MCF 10A (cell line): ENCODE measurements around the gene GATA6. TPM values are rescaled to one million over a fixed set of nuclear protein-coding genes. Genes with fewer than 3 reads are reported as not detected.
"Not testable (repeated sequence)": the region's sequence is repeated elsewhere in the genome, so short reads cannot be mapped to it uniquely, and the experiment has no call there.

Experiments
- BruUV-seq: library from RNA; stranded (reverse); fragments of 400-500 nt; replicated peaks from 2 replicates; lab custom pipeline; 2021; lab: Mats Ljungman, UMichigan
- CTCF ChIA-PET: fragments of 300-600 bp; sonication (Branson Sonifier 250); formaldehyde crosslinking; extraction: SDS; loops from one replicate; lab custom pipeline; 2021; ENCODE audit warnings: antibody characterized with exemption, inconsistent platforms; lab: Yijun Ruan, JAX
- POLR2A ChIA-PET: fragments of 300-600, 350-650 bp; sonication (Branson Sonifier 250); formaldehyde crosslinking; extraction: SDS; loops from one replicate; lab custom pipeline; 2020; ENCODE audit warnings: antibody characterized with exemption, inconsistent platforms; lab: Yijun Ruan, JAX
- DNase-seq: peaks from one replicate; pipeline ENCODE4 v3.0.0-alpha.2; 2018; ENCODE audit not compliant: unreplicated experiment
- H3K27ac Mint-ChIP-seq: one replicate; pipeline ENCODE4 v1.8.0; 2022; ENCODE audit warnings: mild to moderate bottlenecking, low read depth, mixed read lengths; ENCODE audit not compliant: unreplicated experiment
- H3K27me3 Mint-ChIP-seq: one replicate; pipeline ENCODE4 v1.8.0; 2022; ENCODE audit warnings: mixed read lengths; ENCODE audit not compliant: insufficient read depth, unreplicated experiment
- H3K36me3 Mint-ChIP-seq: one replicate; pipeline ENCODE4 v1.8.0; 2022; ENCODE audit warnings: mild to moderate bottlenecking, moderate library complexity, mixed read lengths; ENCODE audit not compliant: insufficient read depth, unreplicated experiment
- H3K4me1 Mint-ChIP-seq: one replicate; pipeline ENCODE4 v1.8.0; 2022; ENCODE audit warnings: mixed read lengths; ENCODE audit not compliant: insufficient read depth, unreplicated experiment
- H3K4me3 Mint-ChIP-seq: one replicate; pipeline ENCODE4 v1.8.0; 2022; ENCODE audit warnings: mild to moderate bottlenecking, moderate library complexity, mixed read lengths; ENCODE audit not compliant: unreplicated experiment
- H3K9me3 Mint-ChIP-seq: one replicate; pipeline ENCODE4 v1.8.0; 2022; ENCODE audit warnings: mixed read lengths; ENCODE audit not compliant: unreplicated experiment
- CTCF ChIP-seq: fragments of 200-600 bp; IDR thresholded peaks from one replicate; pipeline ENCODE4 v1.8.0; 2022; ENCODE audit warnings: antibody characterized with exemption, mild to moderate bottlenecking; ENCODE audit not compliant: unreplicated experiment
- intact Hi-C: fragments of 100-400 bp; cut with micrococcal nuclease; formaldehyde crosslinking; loops from 2 replicates; pipeline ENCODE4 v1.14.1; 2022
- total RNA-seq: library from RNA; stranded (reverse); gene quantifications from 2 replicates; pipeline ENCODE4 v1.2.3, GENCODE V29; 2022

GATA6 gene
- total RNA-seq, 1 experiment from 2014 or later, result 6.7 TPM

DNA sequence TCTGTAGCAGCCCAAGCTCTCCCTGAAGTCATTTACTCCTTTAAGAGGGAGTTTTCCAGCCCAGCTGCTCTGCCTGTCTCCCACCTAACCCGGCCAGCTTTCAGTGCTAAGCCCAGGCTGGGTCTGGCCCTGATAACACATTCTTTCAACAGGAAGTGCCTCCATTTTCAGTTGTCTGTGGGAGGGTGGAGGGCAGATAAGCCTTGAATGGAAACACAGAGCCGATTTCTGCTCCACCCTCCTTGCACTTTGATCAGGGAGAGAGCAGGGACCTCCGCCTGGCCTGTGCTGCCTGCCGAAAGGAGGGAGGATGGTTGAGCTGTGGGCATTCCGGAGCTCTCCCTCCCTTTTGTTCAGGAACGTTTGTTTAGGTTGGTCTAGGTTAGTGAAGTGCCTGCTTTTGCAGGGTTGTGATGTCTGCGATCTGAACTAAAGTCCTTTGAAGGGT, 24.8 kb downstream of the GATA6 start:
- H3K27ac Mint-ChIP-seq, result no peak overlapping the region
- H3K36me3 Mint-ChIP-seq, result peaks cover 5% of the 10 kb centered on the region
- no peaks in the 10 kb centered on the region for H3K9me3 Mint-ChIP-seq
- ChIA-PET POLR2A (no interaction called here), CTCF (interaction anchor here (0.6 to 1.1 kb wide), 2 partner anchors 212 to 370 kb away, joined by 3 read pairs; no protein-coding TSS in a partner anchor)
- H3K4me3 Mint-ChIP-seq, result no peak overlapping the region
- no TSS peak for BruUV-seq
- no peaks in the 10 kb centered on the region for H3K4me1 Mint-ChIP-seq
- TF ChIP-seq CTCF, result no peak
- DNase-seq, result no peak
- H3K27me3 Mint-ChIP-seq, result no peaks in the 10 kb centered on the region
- intact Hi-C loops, result no loop called here

- H3K36me3 Mint-ChIP-seq, result peaks cover 5% of the 10 kb centered on the region
- H3K4me3 Mint-ChIP-seq, result no peak overlapping the region
- H3K27me3 Mint-ChIP-seq, result no peaks in the 10 kb centered on the region
- no peak for TF ChIP-seq CTCF
- no TSS peak for BruUV-seq
- intact Hi-C loops, result no loop called here
- ChIA-PET POLR2A (no interaction called here), CTCF (no interaction called here)
- no peak overlapping the region for H3K27ac Mint-ChIP-seq
- DNase-seq, result no peak
- no peaks in the 10 kb centered on the region for H3K4me1 Mint-ChIP-seq
- H3K9me3 Mint-ChIP-seq, result no peaks in the 10 kb centered on the region
These were observed 25.7 kb downstream of the GATA6 start for GRCh38 chr18:22195052-22195451.

DNA sequence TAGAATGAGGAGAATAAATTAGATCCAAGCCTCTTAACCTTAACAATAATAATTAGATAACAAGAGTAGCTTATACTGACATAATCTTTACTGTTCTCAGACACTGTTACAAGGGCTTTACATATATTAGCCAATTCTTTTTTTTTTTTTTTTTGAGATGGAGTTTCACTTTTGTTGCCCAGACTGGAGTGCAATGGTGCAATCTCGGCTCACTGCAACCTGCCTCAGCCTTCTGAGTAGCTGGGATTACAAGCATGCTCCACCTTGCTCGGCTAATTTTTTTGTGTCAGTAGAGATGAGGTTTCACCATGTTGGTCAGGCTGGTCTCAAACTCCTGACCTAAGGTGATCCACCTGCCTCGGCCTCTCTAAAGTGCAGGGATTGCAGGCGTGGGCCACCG, 27.6 kb downstream of the GATA6 start:
- intact Hi-C loops, H3K27me3 Mint-ChIP-seq, DNase-seq, H3K4me1 Mint-ChIP-seq, H3K9me3 Mint-ChIP-seq, H3K4me3 Mint-ChIP-seq, BruUV-seq, H3K27ac Mint-ChIP-seq: not testable (repeated sequence)
- ChIA-PET CTCF (interaction anchor here (0.6 kb wide), 2 partner anchors 365 to 508 kb away, joined by 4 to 6 read pairs; no protein-coding TSS in a partner anchor), POLR2A (interaction anchor here (1.1 to 1.5 kb wide), 3 partner anchors 10 to 17 kb away, joined by 3 to 4 read pairs (median 3); no protein-coding TSS in a partner anchor)
- peaks cover 18% of the 10 kb centered on the region for H3K36me3 Mint-ChIP-seq

GRCh38 chr18:22197668-22198067, 28.3 kb downstream of the GATA6 start:
- intact Hi-C loops, result no loop called here
- ChIA-PET POLR2A (interaction anchor here (1.3 to 1.5 kb wide), 3 partner anchors 9 to 16 kb away, joined by 3 to 4 read pairs (median 3); no protein-coding TSS in a partner anchor), CTCF (interaction anchor here (0.6 kb wide), 3 partner anchors 9 to 474 kb away, joined by 3 read pairs; no protein-coding TSS in a partner anchor)
- no peak overlapping the region for H3K4me3 Mint-ChIP-seq
- no peaks in the 10 kb centered on the region for H3K4me1 Mint-ChIP-seq
- peaks cover 18% of the 10 kb centered on the region for H3K36me3 Mint-ChIP-seq
- TF ChIP-seq CTCF, result no peak
- H3K9me3 Mint-ChIP-seq, result no peaks in the 10 kb centered on the region
- H3K27me3 Mint-ChIP-seq, result no peaks in the 10 kb centered on the region
- H3K27ac Mint-ChIP-seq, result no peak overlapping the region
- BruUV-seq, result no TSS peak
- no peak for DNase-seq
